HepG2 (cell line): ENCODE data around the gene SIRT6. TPM values are rescaled to one million over a fixed set of nuclear protein-coding genes. Genes with fewer than 3 reads are reported as not detected.

Experiments used
- ARID3A ChIP-seq: IDR thresholded peaks from 2 replicates; pipeline ENCODE4 v1.6.1; 2012; ENCODE audit warnings: low read depth, low read length, improper control_type of control experiment
- BCL3 ChIP-seq: sonication (generic); formaldehyde crosslinking; IDR thresholded peaks from 2 replicates; pipeline ENCODE4 v1.5.1; 2020; ENCODE audit warnings: mild to moderate bottlenecking, missing genetic modification reagents, moderate library complexity
- CCDC6 ChIP-seq: sonication (generic); formaldehyde crosslinking; IDR thresholded peaks from 2 replicates; pipeline ENCODE4 v1.8.1; 2022; ENCODE audit warnings: mild to moderate bottlenecking, missing genetic modification reagents, moderate library complexity
- CEBPG ChIP-seq: IDR thresholded peaks from 2 replicates; pipeline ENCODE4 v1.6.1; 2016
- CREB1 ChIP-seq, 2 experiments: fragments of 450-650 bp in 1 of 2; IDR thresholded peaks; 2 replicates each; pipeline ENCODE4 v1.6.1; 2016 to 2017; ENCODE audit warnings: control low read depth in 1 of 2, mild to moderate bottlenecking in 1 of 2, missing compliant biosample characterization in 1 of 2, missing genetic modification characterization in 1 of 2
- ESRRA ChIP-seq: sonication (generic); formaldehyde crosslinking; IDR thresholded peaks from 2 replicates; pipeline ENCODE4 v1.5.1; 2020; ENCODE audit warnings: mild to moderate bottlenecking, low read depth, missing genetic modification reagents
- FOSL2 ChIP-seq: sonication (generic); formaldehyde crosslinking; IDR thresholded peaks from 2 replicates; pipeline ENCODE4 v1.4.0; 2020; ENCODE audit warnings: missing genetic modification reagents
- GATAD2A ChIP-seq: IDR thresholded peaks from 2 replicates; pipeline ENCODE4 v1.6.1; 2016
- HNF4A ChIP-seq: sonication (generic); formaldehyde crosslinking; IDR thresholded peaks from 2 replicates; pipeline ENCODE4 v1.4.0; 2020; ENCODE audit warnings: missing genetic modification reagents
- IRF2 ChIP-seq: IDR thresholded peaks from 2 replicates; pipeline ENCODE4 v1.6.1; 2018; ENCODE audit warnings: missing genetic modification reagents, missing compliant biosample characterization
- MED1 ChIP-seq: sonication (generic); formaldehyde crosslinking; IDR thresholded peaks from 2 replicates; pipeline ENCODE4 v1.4.0; 2020; ENCODE audit warnings: missing genetic modification reagents
- NFE2 ChIP-seq: sonication (generic); formaldehyde crosslinking; IDR thresholded peaks from 2 replicates; pipeline ENCODE4 v1.4.0; 2020; ENCODE audit warnings: missing genetic modification reagents
- PHF20 ChIP-seq: sonication (generic); formaldehyde crosslinking; IDR thresholded peaks from 2 replicates; pipeline ENCODE4 v1.5.0; 2020; ENCODE audit warnings: mild to moderate bottlenecking, missing genetic modification reagents
- RAD51 ChIP-seq: fragments of 450-650 bp; IDR thresholded peaks from 2 replicates; pipeline ENCODE4 v1.6.1; 2016; ENCODE audit warnings: borderline replicate concordance
- RFXAP ChIP-seq: sonication (generic); formaldehyde crosslinking; IDR thresholded peaks from 2 replicates; pipeline ENCODE4 v1.4.0; 2020; ENCODE audit warnings: missing genetic modification reagents, borderline replicate concordance
- SSRP1 ChIP-seq: IDR thresholded peaks from 2 replicates; pipeline ENCODE4 v1.6.1; 2016; ENCODE audit warnings: control low read depth
- TBX2 ChIP-seq: sonication (generic); formaldehyde crosslinking; IDR thresholded peaks from 2 replicates; pipeline ENCODE4 v1.5.0; 2020; ENCODE audit warnings: missing genetic modification reagents, mild to moderate bottlenecking, borderline replicate concordance
- YEATS4 ChIP-seq: sonication (generic); formaldehyde crosslinking; IDR thresholded peaks from 2 replicates; pipeline ENCODE4 v1.4.0; 2020; ENCODE audit warnings: missing genetic modification reagents, borderline replicate concordance
- ZBTB1 ChIP-seq: sonication (generic); formaldehyde crosslinking; IDR thresholded peaks from 2 replicates; pipeline ENCODE4 v1.4.0; 2020; ENCODE audit warnings: missing genetic modification reagents, borderline replicate concordance
- ZBTB2 ChIP-seq: sonication (generic); formaldehyde crosslinking; IDR thresholded peaks from 2 replicates; pipeline ENCODE4 v1.8.0; 2022; ENCODE audit warnings: low read depth, missing genetic modification reagents
- ZEB1 ChIP-seq: IDR thresholded peaks from 2 replicates; pipeline ENCODE4 v1.6.1; 2012; ENCODE audit warnings: mild to moderate bottlenecking, low read depth, inconsistent platforms; ENCODE audit not compliant: insufficient replicate concordance
- ZKSCAN1 ChIP-seq: fragments of 150-350 bp; IDR thresholded peaks from 2 replicates; pipeline ENCODE4 v1.6.1; 2014; ENCODE audit warnings: low read length
- ZMAT5 ChIP-seq: sonication (generic); formaldehyde crosslinking; IDR thresholded peaks from 2 replicates; pipeline ENCODE4 v1.5.0; 2020; ENCODE audit warnings: mild to moderate bottlenecking, low read depth, missing genetic modification reagents, borderline replicate concordance
- ZMYM3 ChIP-seq: sonication (generic); formaldehyde crosslinking; IDR thresholded peaks from 2 replicates; pipeline ENCODE4 v1.5.1; 2020; ENCODE audit warnings: mild to moderate bottlenecking, missing genetic modification reagents
- ZNF460 ChIP-seq: sonication (generic); formaldehyde crosslinking; IDR thresholded peaks from 2 replicates; pipeline ENCODE4 v1.5.1; 2020; ENCODE audit warnings: missing genetic modification reagents, mild to moderate bottlenecking, borderline replicate concordance
- ZNF776 ChIP-seq: sonication (generic); formaldehyde crosslinking; IDR thresholded peaks from 2 replicates; pipeline ENCODE4 v1.4.0; 2020; ENCODE audit warnings: mild to moderate bottlenecking, missing genetic modification reagents
- ZNF883 ChIP-seq: sonication (generic); formaldehyde crosslinking; IDR thresholded peaks from 2 replicates; pipeline ENCODE4 v1.5.1; 2020; ENCODE audit warnings: mild to moderate bottlenecking, missing genetic modification reagents; ENCODE audit errors: not compliant biosample characterization
- polyA plus RNA-seq, 8 experiments: library from polyadenylated mRNA; depleted of rRNA in 3 of 8; stranded (reverse) in 7 of 8; unstranded in 1 of 8; fragments of >200 nt; fragmentation: Illumina TruSeq in 4 of 8; extraction: Trizol in 4 of 8; gene quantifications; 2 replicates each; pipeline versions ENCODE4 v1.2.1 to v1.2.3, GENCODE V29; 2011 to 2016; ENCODE audit warnings: low read depth in 4 of 8, missing spikeins in 1 of 8, mixed read lengths in 1 of 8; ENCODE audit not compliant: insufficient read depth in 1 of 8
- total RNA-seq, 5 experiments: library from RNA; depleted of rRNA; stranded (reverse); fragments of >200 nt; fragmentation: Illumina TruSeq; extraction: Trizol; gene quantifications; 2 replicates each; pipeline ENCODE4 v1.2.3, GENCODE V29; 2016; ENCODE audit warnings: low read depth in 1 of 5

Gene SIRT6
- total and polyA plus RNA-seq, 2 of the 13 experiments (the other 11 are each of a cell fraction or from before 2014, with no cell fraction given), result 11.0 to 18.4 TPM

- no peak for TF ChIP-seq ZBTB2 (CRISPR knock-in tag)
- TF ChIP-seq ZEB1, result no peak
- no peak for TF ChIP-seq SSRP1 (CRISPR knock-in tag)
- peak; percentile 91 for TF ChIP-seq GATAD2A (CRISPR knock-in tag)
- no peak for TF ChIP-seq CREB1 (IDR thresholded peaks at IDR 0.05)
- TF ChIP-seq CREB1 (CRISPR knock-in tag; IDR thresholded peaks at IDR 0.05), result peak; percentile 60; the same call in 1 of the 2 replicates
- TF ChIP-seq IRF2, result peak; percentile 56; the same call in 1 of the 2 replicates
- peak; percentile 38; the same call in 1 of the 2 replicates for TF ChIP-seq TBX2 (CRISPR knock-in tag)
- TF ChIP-seq NFE2 (CRISPR knock-in tag), result peak; percentile 96
- TF ChIP-seq YEATS4 (CRISPR knock-in tag), result peak; percentile 52; the same call in 1 of the 2 replicates
- peak; percentile 34; the same call in 1 of the 2 replicates for TF ChIP-seq RAD51
- no peak for TF ChIP-seq ESRRA (CRISPR knock-in tag)
- TF ChIP-seq ZBTB1 (CRISPR knock-in tag), result no peak
- peak; percentile 72 for TF ChIP-seq ARID3A
- 0 out of 2 replicates have a peak, but pooled peaks have one; percentile 30 for TF ChIP-seq BCL3 (CRISPR knock-in tag)
- TF ChIP-seq RFXAP, result 0 out of 2 replicates have a peak, but pooled peaks have one; percentile 30
- peak; percentile 27; the same call in 1 of the 2 replicates for TF ChIP-seq CEBPG (CRISPR knock-in tag)
- no peak for TF ChIP-seq ZMAT5 (CRISPR knock-in tag)
- TF ChIP-seq ZMYM3 (CRISPR knock-in tag), result peak; percentile 79
- TF ChIP-seq ZNF460 (CRISPR knock-in tag), result no peak
- TF ChIP-seq HNF4A, result peak; percentile 67; the same call in 1 of the 2 replicates
- TF ChIP-seq ZNF776 (CRISPR knock-in tag), result no peak
- TF ChIP-seq MED1, result peak; percentile 50; the same call in 1 of the 2 replicates
- no peak for TF ChIP-seq ZNF883 (CRISPR knock-in tag)
- TF ChIP-seq PHF20 (CRISPR knock-in tag), result no peak
- peak; percentile 98 for TF ChIP-seq FOSL2 (CRISPR knock-in tag)
- TF ChIP-seq CCDC6 (CRISPR knock-in tag), result 0 out of 2 replicates have a peak, but pooled peaks have one; percentile 38
- TF ChIP-seq ZKSCAN1, result no peak
Observed at GRCh38 chr19:4130744-4131438, 51.5 kb downstream of the SIRT6 start (continued).
